ENCODE data around the gene BIRC7.

BIRC7 gene

DNA sequence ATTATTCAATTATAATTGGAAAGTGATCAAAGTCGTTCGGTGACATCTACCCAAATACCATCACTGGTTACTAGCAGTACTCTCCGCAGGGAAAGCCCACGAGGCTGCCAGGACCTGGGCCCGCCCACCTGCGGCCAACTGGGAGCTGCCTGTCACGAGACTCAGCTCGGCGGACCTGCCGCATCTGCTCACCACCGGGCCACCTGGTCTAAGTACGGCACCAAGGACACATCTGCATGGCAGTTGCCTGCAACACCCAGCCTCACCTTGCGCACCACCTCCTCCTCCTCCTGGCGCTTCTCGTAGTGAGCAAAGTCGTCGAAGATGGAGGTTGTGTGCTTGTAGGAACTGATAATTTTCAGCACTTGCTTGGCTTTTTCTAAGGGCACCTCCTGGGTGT, 33.7 kb upstream of the BIRC7 start:
- H3K4me3 ChIP-seq (ENCODE audit: low read depth in 1 of 2, low read length in 1 of 2): no peak overlapping the region
- no peaks in the 10 kb centered on the region for H3K4me1 ChIP-seq (ENCODE audit: control insufficient read depth in 1 of 2, insufficient read depth in 1 of 2, low read depth in 1 of 2, low read length in 1 of 2)
- H3K9me3 ChIP-seq: no peaks in the 10 kb centered on the region
- no peak overlapping the region for H3K27ac ChIP-seq
- no peaks in the 10 kb centered on the region for H3K27me3 ChIP-seq
- TF ChIP-seq, protein P1, sequence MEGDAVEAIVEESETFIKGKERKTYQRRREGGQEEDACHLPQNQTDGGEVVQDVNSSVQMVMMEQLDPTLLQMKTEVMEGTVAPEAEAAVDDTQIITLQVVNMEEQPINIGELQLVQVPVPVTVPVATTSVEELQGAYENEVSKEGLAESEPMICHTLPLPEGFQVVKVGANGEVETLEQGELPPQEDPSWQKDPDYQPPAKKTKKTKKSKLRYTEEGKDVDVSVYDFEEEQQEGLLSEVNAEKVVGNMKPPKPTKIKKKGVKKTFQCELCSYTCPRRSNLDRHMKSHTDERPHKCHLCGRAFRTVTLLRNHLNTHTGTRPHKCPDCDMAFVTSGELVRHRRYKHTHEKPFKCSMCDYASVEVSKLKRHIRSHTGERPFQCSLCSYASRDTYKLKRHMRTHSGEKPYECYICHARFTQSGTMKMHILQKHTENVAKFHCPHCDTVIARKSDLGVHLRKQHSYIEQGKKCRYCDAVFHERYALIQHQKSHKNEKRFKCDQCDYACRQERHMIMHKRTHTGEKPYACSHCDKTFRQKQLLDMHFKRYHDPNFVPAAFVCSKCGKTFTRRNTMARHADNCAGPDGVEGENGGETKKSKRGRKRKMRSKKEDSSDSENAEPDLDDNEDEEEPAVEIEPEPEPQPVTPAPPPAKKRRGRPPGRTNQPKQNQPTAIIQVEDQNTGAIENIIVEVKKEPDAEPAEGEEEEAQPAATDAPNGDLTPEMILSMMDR (IDR thresholded peaks at IDR 0.05): no peak
- H3K36me3 ChIP-seq: peaks cover 92% of the 10 kb centered on the region

DNA sequence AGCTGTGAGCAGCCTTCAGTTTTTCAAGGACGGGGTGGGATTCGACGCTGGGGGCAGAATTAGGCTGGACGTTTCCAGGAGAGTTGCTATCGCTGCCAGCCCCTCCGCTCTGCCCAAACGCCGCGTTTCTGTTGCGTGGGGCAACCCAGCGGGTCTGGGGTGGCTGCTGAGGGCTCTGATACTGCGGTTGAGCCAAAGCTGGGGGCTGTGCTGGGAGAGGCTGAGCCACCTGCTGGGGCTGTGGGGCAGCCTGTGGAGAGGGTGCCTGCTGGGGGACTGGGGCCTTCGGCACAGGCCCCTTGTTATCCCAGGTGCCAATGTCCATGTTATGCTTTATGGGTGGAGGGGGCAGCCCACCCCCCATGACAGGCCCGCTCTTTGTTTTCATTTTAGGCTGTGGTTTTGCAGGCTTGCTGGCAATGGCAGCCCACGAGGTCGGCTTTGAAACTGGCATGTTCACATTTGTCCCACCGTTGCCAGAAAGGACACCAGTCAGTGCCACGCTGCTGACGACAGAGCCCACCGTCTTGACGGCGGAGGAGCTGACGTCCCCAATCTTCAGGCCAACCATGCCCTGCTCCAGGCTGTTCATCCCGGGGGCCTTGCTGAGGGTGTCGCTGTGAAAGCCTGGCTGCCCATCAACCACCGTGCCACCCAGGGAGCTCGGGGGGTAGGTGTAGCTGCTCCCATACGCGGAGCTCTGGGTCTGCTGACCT, 32.7 kb upstream of the BIRC7 start:
- Histone ChIP-seq H3K36me3 (peaks cover 91% of the 10 kb centered on the region), H3K27ac (no peak overlapping the region), H3K4me3 (ENCODE audit: low read depth in 1 of 2, low read length in 1 of 2) (no peak overlapping the region), H3K27me3 (no peaks in the 10 kb centered on the region), H3K4me1 (ENCODE audit: control insufficient read depth in 1 of 2, insufficient read depth in 1 of 2, low read depth in 1 of 2, low read length in 1 of 2) (no peaks in the 10 kb centered on the region), H3K9me3 (no peaks in the 10 kb centered on the region)
- TF ChIP-seq, protein P1 (IDR thresholded peaks at IDR 0.05): no peak

DNA sequence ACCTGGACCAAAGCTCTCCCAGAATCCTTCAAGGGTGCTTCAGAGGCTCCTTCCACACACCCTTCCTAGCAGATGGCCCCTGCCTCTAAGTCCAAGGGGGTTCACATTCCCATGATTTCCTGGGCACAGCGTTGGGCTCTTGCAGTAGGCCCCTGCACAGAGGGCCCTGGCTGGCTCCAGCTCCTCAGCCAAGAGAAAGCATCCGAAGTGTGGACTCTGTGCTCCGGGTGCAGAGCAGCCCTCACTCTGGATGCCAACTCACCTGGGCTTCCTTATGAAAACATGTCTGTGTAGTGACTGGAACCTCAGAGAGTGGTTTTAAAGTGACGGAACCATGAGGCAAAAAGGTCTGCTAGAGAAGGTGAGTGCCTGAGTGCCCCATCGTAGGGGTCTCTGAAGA, 31.3 kb upstream of the BIRC7 start:
- no peaks in the 10 kb centered on the region for H3K4me1 ChIP-seq (ENCODE audit: control insufficient read depth in 1 of 2, insufficient read depth in 1 of 2, low read depth in 1 of 2, low read length in 1 of 2)
- no peak overlapping the region for H3K4me3 ChIP-seq (ENCODE audit: low read depth in 1 of 2, low read length in 1 of 2)
- TF ChIP-seq, protein P1 (IDR thresholded peaks at IDR 0.05): no peak
- no peaks in the 10 kb centered on the region for H3K27me3 ChIP-seq
- H3K27ac ChIP-seq: no peak overlapping the region
- peaks cover 92% of the 10 kb centered on the region for H3K36me3 ChIP-seq
- H3K9me3 ChIP-seq: no peaks in the 10 kb centered on the region

DNA sequence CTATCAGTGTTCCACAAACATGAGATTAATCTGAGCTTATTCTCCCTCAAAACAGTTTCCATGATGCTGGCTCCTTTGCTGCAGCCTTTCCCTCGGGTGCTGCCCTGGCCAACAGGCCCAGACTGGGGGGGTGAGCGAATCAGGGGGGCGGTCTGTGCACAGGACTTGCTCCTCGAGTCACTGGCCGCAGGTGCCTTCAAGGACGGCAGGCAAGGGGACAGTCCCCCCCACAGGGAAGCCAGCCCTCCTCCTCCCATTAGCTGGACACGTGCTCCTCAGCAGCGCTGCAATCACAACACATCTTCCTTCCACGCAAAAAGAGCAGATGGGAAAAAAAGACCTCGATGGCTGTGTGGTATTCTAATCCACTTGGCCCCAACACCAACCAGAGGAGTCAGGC, 29.8 kb upstream of the BIRC7 start:
- no peak overlapping the region for H3K27ac ChIP-seq
- H3K27me3 ChIP-seq: no peaks in the 10 kb centered on the region
- TF ChIP-seq, protein P1 (IDR thresholded peaks at IDR 0.05): no peak
- H3K4me1 ChIP-seq (ENCODE audit: control insufficient read depth in 1 of 2, insufficient read depth in 1 of 2, low read depth in 1 of 2, low read length in 1 of 2): no peaks in the 10 kb centered on the region
- peaks cover 96% of the 10 kb centered on the region for H3K36me3 ChIP-seq
- no peak overlapping the region for H3K4me3 ChIP-seq (ENCODE audit: low read depth in 1 of 2, low read length in 1 of 2)
- H3K9me3 ChIP-seq: no peaks in the 10 kb centered on the region

DNA sequence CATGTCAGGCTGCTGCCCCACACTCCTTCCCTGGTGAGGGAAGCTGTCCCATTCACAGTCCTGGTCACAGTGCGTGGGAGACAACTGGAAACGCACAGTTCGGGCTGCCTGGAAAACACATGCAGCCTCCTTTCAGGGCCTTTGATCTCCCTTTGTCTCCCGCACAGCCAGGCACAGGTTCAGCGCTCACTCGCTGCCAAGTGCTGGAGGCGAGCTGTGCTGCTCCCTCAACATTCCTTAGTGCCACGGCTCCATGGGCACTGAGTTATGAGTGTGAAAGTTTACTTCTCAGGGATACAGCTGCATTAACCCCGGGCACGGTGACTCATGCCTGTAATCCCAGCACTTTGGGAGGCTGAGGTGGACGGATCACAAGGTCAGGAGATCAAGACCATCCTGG, 28.8 kb upstream of the BIRC7 start:
- Histone ChIP-seq H3K27me3 (no peaks in the 10 kb centered on the region), H3K4me1 (ENCODE audit: control insufficient read depth in 1 of 2, insufficient read depth in 1 of 2, low read depth in 1 of 2, low read length in 1 of 2) (no peaks in the 10 kb centered on the region), H3K27ac (no peak overlapping the region), H3K9me3 (no peaks in the 10 kb centered on the region), H3K36me3 (peaks cover 97% of the 10 kb centered on the region), H3K4me3 (ENCODE audit: low read depth in 1 of 2, low read length in 1 of 2) (no peak overlapping the region)
- TF ChIP-seq, protein P1 (IDR thresholded peaks at IDR 0.05): no peak

Data from neutrophil (primary cell).